ENCODE results near the gene NAA30. TPM values are rescaled to one million over a fixed set of nuclear protein-coding genes. Genes with fewer than 3 reads are reported as not detected.
A peak's percentile ranks its signal among the peaks of the same experiment; 100 is the strongest.

NAA30 gene
- total and polyA plus RNA-seq, 9 of the 15 experiments (the other 6 are each of a cell fraction or from before 2014, with no cell fraction given) = 2.2 to 8.0 (median 6.9) TPM

DNA sequence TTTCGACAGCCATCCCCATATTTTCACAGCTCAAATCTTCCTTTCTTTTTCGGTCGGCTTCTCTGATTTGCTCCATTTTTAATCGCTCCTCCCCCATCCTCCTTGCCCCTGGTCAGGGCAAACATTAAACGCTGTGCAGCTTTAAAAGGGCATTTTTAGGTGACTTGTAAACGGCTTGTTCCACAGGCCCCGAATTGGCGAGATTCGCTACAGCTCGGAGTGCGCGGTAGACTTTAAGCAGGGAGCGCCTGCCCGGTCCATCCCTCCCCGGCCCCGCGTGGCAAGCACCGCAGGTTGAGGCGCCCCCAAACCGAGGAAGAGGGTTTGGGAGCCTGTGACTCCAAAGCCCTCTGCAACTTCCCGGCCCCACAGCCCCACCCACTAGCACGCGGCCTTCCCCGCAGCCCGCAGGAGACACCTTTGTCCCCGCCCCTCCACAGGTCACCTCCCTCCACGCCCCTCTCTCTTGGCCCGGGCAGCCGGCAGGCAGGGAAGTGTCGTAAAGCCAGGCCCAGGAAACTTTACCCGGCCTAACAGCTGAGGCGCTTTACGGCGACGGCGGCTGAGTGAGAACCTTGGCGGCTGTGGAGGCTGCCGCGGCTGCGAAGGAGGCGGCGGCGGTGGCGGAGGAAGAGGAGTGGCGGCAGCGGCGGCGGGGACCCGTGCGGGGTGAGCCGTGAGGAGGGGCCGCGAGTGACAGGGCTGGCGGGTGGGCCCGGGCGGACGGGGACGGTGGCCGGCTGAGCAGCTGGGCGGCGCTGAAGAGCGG is at the start of gene NAA30 (continued):
- TF ChIP-seq, protein P1, sequence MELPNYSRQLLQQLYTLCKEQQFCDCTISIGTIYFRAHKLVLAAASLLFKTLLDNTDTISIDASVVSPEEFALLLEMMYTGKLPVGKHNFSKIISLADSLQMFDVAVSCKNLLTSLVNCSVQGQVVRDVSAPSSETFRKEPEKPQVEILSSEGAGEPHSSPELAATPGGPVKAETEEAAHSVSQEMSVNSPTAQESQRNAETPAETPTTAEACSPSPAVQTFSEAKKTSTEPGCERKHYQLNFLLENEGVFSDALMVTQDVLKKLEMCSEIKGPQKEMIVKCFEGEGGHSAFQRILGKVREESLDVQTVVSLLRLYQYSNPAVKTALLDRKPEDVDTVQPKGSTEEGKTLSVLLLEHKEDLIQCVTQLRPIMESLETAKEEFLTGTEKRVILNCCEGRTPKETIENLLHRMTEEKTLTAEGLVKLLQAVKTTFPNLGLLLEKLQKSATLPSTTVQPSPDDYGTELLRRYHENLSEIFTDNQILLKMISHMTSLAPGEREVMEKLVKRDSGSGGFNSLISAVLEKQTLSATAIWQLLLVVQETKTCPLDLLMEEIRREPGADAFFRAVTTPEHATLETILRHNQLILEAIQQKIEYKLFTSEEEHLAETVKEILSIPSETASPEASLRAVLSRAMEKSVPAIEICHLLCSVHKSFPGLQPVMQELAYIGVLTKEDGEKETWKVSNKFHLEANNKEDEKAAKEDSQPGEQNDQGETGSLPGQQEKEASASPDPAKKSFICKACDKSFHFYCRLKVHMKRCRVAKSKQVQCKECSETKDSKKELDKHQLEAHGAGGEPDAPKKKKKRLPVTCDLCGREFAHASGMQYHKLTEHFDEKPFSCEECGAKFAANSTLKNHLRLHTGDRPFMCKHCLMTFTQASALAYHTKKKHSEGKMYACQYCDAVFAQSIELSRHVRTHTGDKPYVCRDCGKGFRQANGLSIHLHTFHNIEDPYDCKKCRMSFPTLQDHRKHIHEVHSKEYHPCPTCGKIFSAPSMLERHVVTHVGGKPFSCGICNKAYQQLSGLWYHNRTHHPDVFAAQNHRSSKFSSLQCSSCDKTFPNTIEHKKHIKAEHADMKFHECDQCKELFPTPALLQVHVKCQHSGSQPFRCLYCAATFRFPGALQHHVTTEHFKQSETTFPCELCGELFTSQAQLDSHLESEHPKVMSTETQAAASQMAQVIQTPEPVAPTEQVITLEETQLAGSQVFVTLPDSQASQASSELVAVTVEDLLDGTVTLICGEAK (IDR thresholded peaks at IDR 0.05) = no peak
- TF ChIP-seq, protein P1 (CRISPR knock-in tag; IDR thresholded peaks at IDR 0.05) = no peak
- TF ChIP-seq ZNF239 (CRISPR knock-in tag; IDR thresholded peaks at IDR 0.05) = no peak
- TF ChIP-seq FOXA1 (IDR thresholded peaks at IDR 0.05; ENCODE audit: borderline replicate concordance) = no peak
- TF ChIP-seq EHMT2 (IDR thresholded peaks at IDR 0.05) = no peak
- TF ChIP-seq NFRKB (IDR thresholded peaks at IDR 0.05; ENCODE audit: low read depth) = no peak
- peak in 1 of 2 experiments; percentile 24; a peak in 1 of 4 replicates for TF ChIP-seq SIN3A (IDR thresholded peaks at IDR 0.05; ENCODE audit: borderline replicate concordance in 2 of 2, control insufficient read depth in 1 of 2, low read depth in 2 of 2, low read length in 2 of 2)
- no peak for TF ChIP-seq HOXB6 (CRISPR knock-in tag; IDR thresholded peaks at IDR 0.05; ENCODE audit: borderline replicate concordance)
- no peak for TF ChIP-seq ZNF766 (CRISPR knock-in tag; conservative IDR thresholded peaks at IDR 0.05)
- no peak for TF ChIP-seq SIN3B (IDR thresholded peaks at IDR 0.05; ENCODE audit: low read depth)
- TF ChIP-seq, protein P2, sequence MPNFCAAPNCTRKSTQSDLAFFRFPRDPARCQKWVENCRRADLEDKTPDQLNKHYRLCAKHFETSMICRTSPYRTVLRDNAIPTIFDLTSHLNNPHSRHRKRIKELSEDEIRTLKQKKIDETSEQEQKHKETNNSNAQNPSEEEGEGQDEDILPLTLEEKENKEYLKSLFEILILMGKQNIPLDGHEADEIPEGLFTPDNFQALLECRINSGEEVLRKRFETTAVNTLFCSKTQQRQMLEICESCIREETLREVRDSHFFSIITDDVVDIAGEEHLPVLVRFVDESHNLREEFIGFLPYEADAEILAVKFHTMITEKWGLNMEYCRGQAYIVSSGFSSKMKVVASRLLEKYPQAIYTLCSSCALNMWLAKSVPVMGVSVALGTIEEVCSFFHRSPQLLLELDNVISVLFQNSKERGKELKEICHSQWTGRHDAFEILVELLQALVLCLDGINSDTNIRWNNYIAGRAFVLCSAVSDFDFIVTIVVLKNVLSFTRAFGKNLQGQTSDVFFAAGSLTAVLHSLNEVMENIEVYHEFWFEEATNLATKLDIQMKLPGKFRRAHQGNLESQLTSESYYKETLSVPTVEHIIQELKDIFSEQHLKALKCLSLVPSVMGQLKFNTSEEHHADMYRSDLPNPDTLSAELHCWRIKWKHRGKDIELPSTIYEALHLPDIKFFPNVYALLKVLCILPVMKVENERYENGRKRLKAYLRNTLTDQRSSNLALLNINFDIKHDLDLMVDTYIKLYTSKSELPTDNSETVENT (CRISPR knock-in tag; IDR thresholded peaks at IDR 0.05) = no peak
- TF ChIP-seq, protein P3, sequence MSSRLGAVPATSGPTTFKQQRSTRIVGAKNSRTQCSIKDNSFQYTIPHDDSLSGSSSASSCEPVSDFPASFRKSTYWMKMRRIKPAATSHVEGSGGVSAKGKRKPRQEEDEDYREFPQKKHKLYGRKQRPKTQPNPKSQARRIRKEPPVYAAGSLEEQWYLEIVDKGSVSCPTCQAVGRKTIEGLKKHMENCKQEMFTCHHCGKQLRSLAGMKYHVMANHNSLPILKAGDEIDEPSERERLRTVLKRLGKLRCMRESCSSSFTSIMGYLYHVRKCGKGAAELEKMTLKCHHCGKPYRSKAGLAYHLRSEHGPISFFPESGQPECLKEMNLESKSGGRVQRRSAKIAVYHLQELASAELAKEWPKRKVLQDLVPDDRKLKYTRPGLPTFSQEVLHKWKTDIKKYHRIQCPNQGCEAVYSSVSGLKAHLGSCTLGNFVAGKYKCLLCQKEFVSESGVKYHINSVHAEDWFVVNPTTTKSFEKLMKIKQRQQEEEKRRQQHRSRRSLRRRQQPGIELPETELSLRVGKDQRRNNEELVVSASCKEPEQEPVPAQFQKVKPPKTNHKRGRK (tag; IDR thresholded peaks at IDR 0.05) = no peak
- TF ChIP-seq, protein P4, sequence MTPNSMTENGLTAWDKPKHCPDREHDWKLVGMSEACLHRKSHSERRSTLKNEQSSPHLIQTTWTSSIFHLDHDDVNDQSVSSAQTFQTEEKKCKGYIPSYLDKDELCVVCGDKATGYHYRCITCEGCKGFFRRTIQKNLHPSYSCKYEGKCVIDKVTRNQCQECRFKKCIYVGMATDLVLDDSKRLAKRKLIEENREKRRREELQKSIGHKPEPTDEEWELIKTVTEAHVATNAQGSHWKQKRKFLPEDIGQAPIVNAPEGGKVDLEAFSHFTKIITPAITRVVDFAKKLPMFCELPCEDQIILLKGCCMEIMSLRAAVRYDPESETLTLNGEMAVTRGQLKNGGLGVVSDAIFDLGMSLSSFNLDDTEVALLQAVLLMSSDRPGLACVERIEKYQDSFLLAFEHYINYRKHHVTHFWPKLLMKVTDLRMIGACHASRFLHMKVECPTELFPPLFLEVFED (CRISPR knock-in tag; conservative IDR thresholded peaks at IDR 0.05) = no peak
